Measurements from ENCODE around the gene NDUFA5.
"Not testable (repeated sequence)": the region's sequence is repeated elsewhere in the genome, so short reads cannot be mapped to it uniquely, and the experiment has no call there.

- not testable (repeated sequence) for TF ChIP-seq EZH2phosphoT487 (IDR thresholded peaks at IDR 0.05; ENCODE audit: unreplicated experiment); CTCF (conservative IDR thresholded peaks at IDR 0.05; ENCODE audit: low read depth in 2 of 2); EZH2 (IDR thresholded peaks at IDR 0.05; ENCODE audit: low read depth, unreplicated experiment); ZNF114 (CRISPR knock-in tag; IDR thresholded peaks at IDR 0.05); ZNF462 (CRISPR knock-in tag; IDR thresholded peaks at IDR 0.05); REST (IDR thresholded peaks at IDR 0.05; ENCODE audit: unreplicated experiment); ETS1 (IDR thresholded peaks at IDR 0.05); CREB1 (CRISPR knock-in tag; IDR thresholded peaks at IDR 0.05; ENCODE audit: low read depth); STAT1 (IDR thresholded peaks at IDR 0.05; ENCODE audit: unreplicated experiment)
Observed at GRCh38 chr7:123530035-123530591, 27.5 kb downstream of the NDUFA5 start.
